Occipital lobe (tissue), 2 donors: ENCODE measurements around the gene DLG2. TPM values are rescaled to one million over a fixed set of nuclear protein-coding genes. Genes with fewer than 3 reads are reported as not detected.
"Not testable (repeated sequence)": the region's sequence is repeated elsewhere in the genome, so short reads cannot be mapped to it uniquely, and the experiment has no call there.

Experiments
- DNase-seq: peaks from one replicate; lab custom pipeline; 2025; lab: John Stamatoyannopoulos, UW
- total RNA-seq: library from RNA; depleted of rRNA; stranded (reverse); fragments of >200 nt; gene quantifications from one replicate; pipeline ENCODE4 v1.2.3, GENCODE V29; 2014

The DLG2 gene
- total RNA-seq, 1 donor from 2014 or later: 353 TPM

- no peak for DNase-seq
Observed at GRCh38 chr11:85118151-85118550, 509.0 kb downstream of the DLG2 start.

- DNase-seq: no peak
Observed at GRCh38 chr11:85115798-85116197, 511.3 kb downstream of the DLG2 start.

- no peak for DNase-seq
Observed at GRCh38 chr11:85114786-85115185, 512.4 kb downstream of the DLG2 start.

GRCh38 chr11:85110246-85110645, 516.9 kb downstream of the DLG2 start:
- DNase-seq: not testable (repeated sequence)

- no peak for DNase-seq
Observed at GRCh38 chr11:85109141-85109540, 518.0 kb downstream of the DLG2 start.

- DNase-seq: no peak
Observed at GRCh38 chr11:85105868-85106267, 521.3 kb downstream of the DLG2 start.

- DNase-seq: no peak
Observed at GRCh38 chr11:85099522-85099921, 527.6 kb downstream of the DLG2 start.

- no peak for DNase-seq
Observed at GRCh38 chr11:85098996-85099395, 528.1 kb downstream of the DLG2 start.

- no peak for DNase-seq
Observed at GRCh38 chr11:85096939-85097338, 530.2 kb downstream of the DLG2 start.

- no peak for DNase-seq
Observed at GRCh38 chr11:85095239-85095638, 531.9 kb downstream of the DLG2 start.

- DNase-seq: no peak
Observed at GRCh38 chr11:85094795-85095194, 532.3 kb downstream of the DLG2 start.

GRCh38 chr11:85089654-85090053, 537.5 kb downstream of the DLG2 start:
- DNase-seq: no peak

- no peak for DNase-seq
Observed at GRCh38 chr11:85088286-85088685, 538.9 kb downstream of the DLG2 start.

GRCh38 chr11:85086504-85087284, 540.5 kb downstream of the DLG2 start:
- no peak for DNase-seq

- DNase-seq: peak; percentile 2
Observed at GRCh38 chr11:85076535-85077330, 550.4 kb downstream of the DLG2 start.

GRCh38 chr11:85062659-85063058, 564.5 kb downstream of the DLG2 start:
- DNase-seq: no peak

GRCh38 chr11:85052636-85053035, 574.5 kb downstream of the DLG2 start:
- DNase-seq: no peak

GRCh38 chr11:85048801-85049200, 578.3 kb downstream of the DLG2 start:
- DNase-seq: no peak

GRCh38 chr11:85045716-85046115, 581.4 kb downstream of the DLG2 start:
- no peak for DNase-seq

GRCh38 chr11:85044911-85045310, 582.2 kb downstream of the DLG2 start:
- DNase-seq: no peak

- no peak for DNase-seq
Observed at GRCh38 chr11:85042361-85042760, 584.8 kb downstream of the DLG2 start.

- DNase-seq: no peak
Observed at GRCh38 chr11:85040166-85040565, 587.0 kb downstream of the DLG2 start.

GRCh38 chr11:85029964-85030363, 597.2 kb downstream of the DLG2 start:
- DNase-seq: no peak
